HCT116 (cell line): ENCODE measurements around the gene CCDC69. TPM values are rescaled to one million over a fixed set of nuclear protein-coding genes. Genes with fewer than 3 reads are reported as not detected.

Experiments used
- ATAC-seq: fragments of 200-7000 bp; cut with Tn5 transposase; 2 replicates; pipeline ENCODE4 v1.9.1; 2020; ENCODE audit warnings: mild to moderate bottlenecking, moderate library complexity
- BruUV-seq: library from RNA; stranded (reverse); fragments of 400-500 nt; replicated peaks from 2 replicates; lab custom pipeline; 2021; lab: Mats Ljungman, UMichigan
- CTCF ChIA-PET: fragments of 300-600 bp; sonication (Branson Sonifier 250); formaldehyde crosslinking; loops from one replicate; lab custom pipeline; 2021; ENCODE audit warnings: antibody characterized with exemption; lab: Charles Lee
- POLR2A ChIA-PET: fragments of 300-600, 350-600 bp; sonication (Branson Sonifier 250); formaldehyde crosslinking; loops from one replicate; lab custom pipeline; 2021; ENCODE audit warnings: antibody characterized with exemption; lab: Charles Lee
- RAD21 ChIA-PET, 2 experiments: fragments of 300-600 bp; sonication (Branson Sonifier 250); formaldehyde crosslinking; loops; one replicate each; lab custom pipeline; 2023; ENCODE audit warnings: low total read pairs in 2 of 2; ENCODE audit not compliant: uncharacterized antibody in 2 of 2, unreplicated experiment in 2 of 2, low non-redundant PET in 1 of 2; lab: Charles Lee
- DNase-seq: peaks from one replicate; pipeline ENCODE4 v3.0.0-alpha.2; 2010; ENCODE audit warnings: low read depth, low spot score
- H2AFZ ChIP-seq: fragments of 200-600 bp; shearing (Covaris generic), sonication (generic); 2 replicates; pipeline ENCODE4 v1.6.1; 2017; ENCODE audit warnings: low read depth, mixed run types, mixed read lengths, antibody characterized with exemption, low read length; ENCODE audit not compliant: poor library complexity, severe bottlenecking
- H3K27ac ChIP-seq: 2 replicates; pipeline ENCODE4 v1.5.1; 2012; ENCODE audit warnings: low read depth, low read length
- H3K27me3 ChIP-seq: fragments of 200-600 bp; sonication (generic); 2 replicates; pipeline ENCODE4 v1.6.1; 2016; ENCODE audit warnings: mixed run types, low read length, mixed read lengths; ENCODE audit not compliant: insufficient read depth
- H3K36me3 ChIP-seq, 2 experiments: fragments of 200-500 bp in 1 of 2; fragments of 200-600 bp in 1 of 2; sonication (Bioruptor generic) in 1 of 2; sonication (generic) in 1 of 2; 2 replicates each; pipeline versions ENCODE4 v1.5.1 to v1.6.1; 2014 to 2016; ENCODE audit warnings: low read length in 2 of 2, inconsistent platforms in 1 of 2, mixed read lengths in 1 of 2, mixed run types in 1 of 2; ENCODE audit not compliant: insufficient read depth in 2 of 2, control insufficient read depth in 1 of 2
- H3K4me1 ChIP-seq, 2 experiments: fragments of 200-600 bp in 1 of 2; sonication (generic) in 1 of 2; 2 replicates each; pipeline versions ENCODE4 v1.5.1 to v1.6.1; 2012 to 2017; ENCODE audit warnings: low read length in 2 of 2, inconsistent platforms in 1 of 2, mild to moderate bottlenecking in 1 of 2, mixed read lengths in 1 of 2, mixed run types in 1 of 2, moderate library complexity in 1 of 2; ENCODE audit not compliant: insufficient read depth in 2 of 2, control insufficient read depth in 1 of 2
- H3K4me2 ChIP-seq: fragments of 200-600 bp; sonication (generic); 2 replicates; pipeline ENCODE4 v1.6.1; 2017; ENCODE audit warnings: mixed run types, low read length, mixed read lengths
- H3K4me3 ChIP-seq, 2 experiments: fragments of 200-600 bp in 1 of 2; sonication (generic) in 1 of 2; replicated peaks in 1 of 2; 2 replicates each; pipeline ENCODE4 v1.5.1; 2011 to 2016; ENCODE audit warnings: low read length in 2 of 2, control low read depth in 1 of 2, low read depth in 1 of 2, mild to moderate bottlenecking in 1 of 2, mixed read lengths in 1 of 2, mixed run types in 1 of 2
- H3K79me2 ChIP-seq: fragments of 200-600 bp; sonication (generic); 2 replicates; pipeline ENCODE4 v1.6.1; 2017; ENCODE audit warnings: mild to moderate bottlenecking, mixed run types, low read length, moderate library complexity, mixed read lengths; ENCODE audit not compliant: insufficient read depth
- H3K9ac ChIP-seq: fragments of 200-600 bp; sonication (generic); 2 replicates; pipeline ENCODE4 v1.6.1; 2016; ENCODE audit warnings: low read length, mixed read lengths
- H3K9me2 ChIP-seq: fragments of 200-600 bp; sonication (generic), shearing (Covaris generic); 2 replicates; pipeline ENCODE4 v1.6.1; 2017; ENCODE audit warnings: mixed run types, mild to moderate bottlenecking, moderate library complexity; ENCODE audit not compliant: insufficient read depth
- H3K9me3 ChIP-seq, 2 experiments: fragments of 200-500 bp in 1 of 2; fragments of 200-600 bp in 1 of 2; sonication (Bioruptor generic) in 1 of 2; sonication (generic) in 1 of 2; 2 replicates each; pipeline ENCODE4 v1.6.1; 2014 to 2017; ENCODE audit warnings: low read length in 2 of 2, mixed read lengths in 2 of 2, inconsistent platforms in 1 of 2, low read depth in 1 of 2, mild to moderate bottlenecking in 1 of 2, mixed run types in 1 of 2, moderate library complexity in 1 of 2; ENCODE audit not compliant: control insufficient read depth in 1 of 2, insufficient read depth in 1 of 2
- H4K20me1 ChIP-seq: fragments of 200-600 bp; sonication (generic), shearing (Covaris generic); 2 replicates; pipeline ENCODE4 v1.6.1; 2017; ENCODE audit warnings: mixed run types, mild to moderate bottlenecking, moderate library complexity; ENCODE audit not compliant: insufficient read depth
- CEBPB ChIP-seq: IDR thresholded peaks from 2 replicates; pipeline ENCODE4 v1.6.1; 2012; ENCODE audit warnings: low read depth
- EGR1 ChIP-seq: IDR thresholded peaks from 2 replicates; pipeline ENCODE4 v1.6.1; 2012; ENCODE audit warnings: low read depth
- ELF1 ChIP-seq: IDR thresholded peaks from 2 replicates; pipeline ENCODE4 v1.6.1; 2012; ENCODE audit warnings: low read depth, borderline replicate concordance
- MAX ChIP-seq: IDR thresholded peaks from 2 replicates; pipeline ENCODE4 v1.6.1; 2012
- POLR2AphosphoS5 ChIP-seq: IDR thresholded peaks from 2 replicates; pipeline ENCODE4 v1.6.1; 2011; ENCODE audit warnings: mild to moderate bottlenecking, low read depth, low read length, moderate library complexity
- RAD21 ChIP-seq: IDR thresholded peaks from 2 replicates; pipeline ENCODE4 v1.6.1; 2012; ENCODE audit warnings: low read depth, mild to moderate bottlenecking
- SRF ChIP-seq: IDR thresholded peaks from 2 replicates; pipeline ENCODE4 v1.6.1; 2012; ENCODE audit warnings: low read depth
- YY1 ChIP-seq: IDR thresholded peaks from 2 replicates; pipeline ENCODE4 v1.6.1; 2011; ENCODE audit warnings: low read length, low read depth, moderate library complexity, mild to moderate bottlenecking; ENCODE audit not compliant: insufficient replicate concordance; ENCODE audit errors: extremely low read depth
- ZFX ChIP-seq: fragments of 450-650 bp; IDR thresholded peaks from 2 replicates; pipeline ENCODE4 v1.6.1; 2017
- ZNF274 ChIP-seq: fragments of 200-500 bp; sonication (Bioruptor generic); IDR thresholded peaks from 2 replicates; pipeline ENCODE4 v1.6.1; 2014; ENCODE audit warnings: mild to moderate bottlenecking, low read depth, low read length, inconsistent platforms
- intact Hi-C: fragments of 100-400 bp; cut with micrococcal nuclease; formaldehyde crosslinking; loops from 2 replicates; pipeline ENCODE4 v1.10.0; 2022
- total RNA-seq: library from RNA; stranded (reverse); gene quantifications from one replicate; pipeline ENCODE4 v1.2.1, GENCODE V29; 2021; ENCODE audit not compliant: unreplicated experiment
- TF ChIP-seq, protein P1 (sequence below), 3 experiments: fragments of 200-600 bp in 1 of 3; sonication (generic) in 1 of 3; IDR thresholded peaks in 2 of 3; conservative IDR thresholded peaks in 1 of 3; 2 replicates each; pipeline ENCODE4 v1.5.1; 2012 to 2017; ENCODE audit warnings: low read depth in 2 of 3, low read length in 2 of 3, antibody characterized with exemption in 1 of 3, borderline replicate concordance in 1 of 3, control low read depth in 1 of 3, mild to moderate bottlenecking in 1 of 3, mixed read lengths in 1 of 3, mixed run types in 1 of 3, moderate library complexity in 1 of 3; ENCODE audit not compliant: insufficient read depth in 1 of 3
- TF ChIP-seq, protein P2 (sequence below): IDR thresholded peaks from 2 replicates; pipeline ENCODE4 v1.6.1; 2012
- TF ChIP-seq, protein P3 (sequence below): IDR thresholded peaks from 2 replicates; pipeline ENCODE4 v1.6.1; 2011; ENCODE audit warnings: mild to moderate bottlenecking, low read length, moderate library complexity; ENCODE audit not compliant: insufficient replicate concordance; ENCODE audit errors: extremely low read depth

Gene CCDC69
- total RNA-seq, 1 experiment from 2014 or later, result 4.3 TPM

GRCh38 chr5:151164687-151165392 lies 59.1 kb downstream of the CCDC69 start:
- Histone ChIP-seq H3K4me1 (peaks cover 0 to 8% of the 10 kb centered on the region in 2 experiments; a peak in 2 of 4 replicates), H3K4me2 (peak overlapping the region; percentile 13; the same call in 1 of the 2 replicates), H3K9me2 (no peaks in the 10 kb centered on the region), H3K36me3 (no peaks in the 10 kb centered on the region), H3K9ac (no peak overlapping the region), H3K4me3 (no peak overlapping the region), H3K27ac (no peak overlapping the region), H3K9me3 (no peaks in the 10 kb centered on the region), H4K20me1 (no peaks in the 10 kb centered on the region), H3K79me2 (no peaks in the 10 kb centered on the region), H2AFZ (peak overlapping the region; percentile 86), H3K27me3 (no peaks in the 10 kb centered on the region)
- CTCF ChIA-PET, result interaction anchor here (0.7 to 4.1 kb wide), 20 partner anchors 11 to 706 kb away, joined by 3 to 107 read pairs (median 5); no protein-coding TSS in a partner anchor
- POLR2A ChIA-PET, result interaction anchor here (1.6 kb wide), 1 partner anchor 39 kb away, joined by 7 read pairs; no protein-coding TSS in a partner anchor
- intact Hi-C loops, result loop anchor here (1.0 to 2.0 kb wide), 4 partner anchors 39 to 162 kb away; no protein-coding TSS in a partner anchor
- ATAC-seq, result peak; percentile 99
- TF ChIP-seq, protein P1, sequence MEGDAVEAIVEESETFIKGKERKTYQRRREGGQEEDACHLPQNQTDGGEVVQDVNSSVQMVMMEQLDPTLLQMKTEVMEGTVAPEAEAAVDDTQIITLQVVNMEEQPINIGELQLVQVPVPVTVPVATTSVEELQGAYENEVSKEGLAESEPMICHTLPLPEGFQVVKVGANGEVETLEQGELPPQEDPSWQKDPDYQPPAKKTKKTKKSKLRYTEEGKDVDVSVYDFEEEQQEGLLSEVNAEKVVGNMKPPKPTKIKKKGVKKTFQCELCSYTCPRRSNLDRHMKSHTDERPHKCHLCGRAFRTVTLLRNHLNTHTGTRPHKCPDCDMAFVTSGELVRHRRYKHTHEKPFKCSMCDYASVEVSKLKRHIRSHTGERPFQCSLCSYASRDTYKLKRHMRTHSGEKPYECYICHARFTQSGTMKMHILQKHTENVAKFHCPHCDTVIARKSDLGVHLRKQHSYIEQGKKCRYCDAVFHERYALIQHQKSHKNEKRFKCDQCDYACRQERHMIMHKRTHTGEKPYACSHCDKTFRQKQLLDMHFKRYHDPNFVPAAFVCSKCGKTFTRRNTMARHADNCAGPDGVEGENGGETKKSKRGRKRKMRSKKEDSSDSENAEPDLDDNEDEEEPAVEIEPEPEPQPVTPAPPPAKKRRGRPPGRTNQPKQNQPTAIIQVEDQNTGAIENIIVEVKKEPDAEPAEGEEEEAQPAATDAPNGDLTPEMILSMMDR (IDR thresholded peaks at IDR 0.05 in 2 of 3, conservative IDR thresholded peaks at IDR 0.05 in 1 of 3; ENCODE audit: borderline replicate concordance in 1 of 3, insufficient read depth in 1 of 3, low read depth in 2 of 3, low read length in 2 of 3), result peak; percentile 91 to 95 (median 91)
- TF ChIP-seq RAD21 (peak; percentile 98), ZNF274 (no peak)
- no TSS peak for BruUV-seq
- DNase-seq, result peak; percentile 77
- RAD21 ChIA-PET, result interaction anchor here (0.7 to 2.1 kb wide), 6 partner anchors 39 to 162 kb away, joined by 3 to 29 read pairs (median 4); no protein-coding TSS in a partner anchor

DNA sequence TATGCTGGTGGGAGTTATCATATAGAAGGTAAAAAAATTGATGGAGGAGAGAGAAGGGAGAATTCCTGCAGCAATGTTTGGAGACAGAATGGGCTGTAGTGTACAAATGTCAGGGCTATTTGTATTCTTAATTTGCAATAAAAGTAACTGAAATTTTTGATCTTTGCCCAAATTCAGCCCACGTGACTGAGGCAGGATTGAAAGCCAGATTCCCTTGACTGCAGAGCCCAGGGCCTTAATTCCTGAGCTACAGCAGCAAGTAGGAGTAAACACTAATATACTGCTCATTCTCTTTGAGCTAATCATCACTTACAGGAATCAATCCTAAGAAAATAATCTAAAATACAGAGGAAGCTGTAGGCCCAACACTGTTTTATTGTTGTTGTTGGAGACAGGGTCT lies 61.1 kb downstream of the CCDC69 start:
- Histone ChIP-seq H3K9me3 (no peaks in the 10 kb centered on the region), H3K36me3 (no peaks in the 10 kb centered on the region), H3K4me3 (no peak overlapping the region), H4K20me1 (no peaks in the 10 kb centered on the region), H3K4me2 (no peak overlapping the region), H3K79me2 (no peaks in the 10 kb centered on the region), H3K9me2 (no peaks in the 10 kb centered on the region), H2AFZ (no peak overlapping the region), H3K27ac (no peak overlapping the region), H3K27me3 (no peaks in the 10 kb centered on the region), H3K9ac (no peak overlapping the region), H3K4me1 (peaks cover 7 to 20% of the 10 kb centered on the region in 2 experiments)
- ChIA-PET RAD21 (no interaction called here), POLR2A (no interaction called here), CTCF (interaction anchor here (1.1 to 4.1 kb wide), 4 partner anchors 37 to 114 kb away, joined by 4 to 107 read pairs (median 5); no protein-coding TSS in a partner anchor)
- DNase-seq (no peak), ATAC-seq (no peak)
- intact Hi-C loops, result no loop called here
- BruUV-seq, result no TSS peak
- TF ChIP-seq MAX, result no peak
- no peak for TF ChIP-seq ELF1
- no peak for TF ChIP-seq CEBPB
- TF ChIP-seq ZNF274, result no peak
- TF ChIP-seq EGR1, result no peak
- TF ChIP-seq YY1, result no peak
- TF ChIP-seq, protein P2, sequence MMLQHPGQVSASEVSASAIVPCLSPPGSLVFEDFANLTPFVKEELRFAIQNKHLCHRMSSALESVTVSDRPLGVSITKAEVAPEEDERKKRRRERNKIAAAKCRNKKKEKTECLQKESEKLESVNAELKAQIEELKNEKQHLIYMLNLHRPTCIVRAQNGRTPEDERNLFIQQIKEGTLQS, result no peak
- TF ChIP-seq SRF, result no peak
- TF ChIP-seq, protein P3, sequence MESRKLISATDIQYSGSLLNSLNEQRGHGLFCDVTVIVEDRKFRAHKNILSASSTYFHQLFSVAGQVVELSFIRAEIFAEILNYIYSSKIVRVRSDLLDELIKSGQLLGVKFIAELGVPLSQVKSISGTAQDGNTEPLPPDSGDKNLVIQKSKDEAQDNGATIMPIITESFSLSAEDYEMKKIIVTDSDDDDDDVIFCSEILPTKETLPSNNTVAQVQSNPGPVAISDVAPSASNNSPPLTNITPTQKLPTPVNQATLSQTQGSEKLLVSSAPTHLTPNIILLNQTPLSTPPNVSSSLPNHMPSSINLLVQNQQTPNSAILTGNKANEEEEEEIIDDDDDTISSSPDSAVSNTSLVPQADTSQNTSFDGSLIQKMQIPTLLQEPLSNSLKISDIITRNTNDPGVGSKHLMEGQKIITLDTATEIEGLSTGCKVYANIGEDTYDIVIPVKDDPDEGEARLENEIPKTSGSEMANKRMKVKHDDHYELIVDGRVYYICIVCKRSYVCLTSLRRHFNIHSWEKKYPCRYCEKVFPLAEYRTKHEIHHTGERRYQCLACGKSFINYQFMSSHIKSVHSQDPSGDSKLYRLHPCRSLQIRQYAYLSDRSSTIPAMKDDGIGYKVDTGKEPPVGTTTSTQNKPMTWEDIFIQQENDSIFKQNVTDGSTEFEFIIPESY, result no peak
- TF ChIP-seq ZFX, result no peak
- TF ChIP-seq POLR2AphosphoS5, result no peak
